ENCODE data around the gene GRAMD1B.

Gene GRAMD1B

GRCh38 chr11:123575441-123575840 lies 145.4 kb downstream of the GRAMD1B start:
- no peak for DNase-seq

DNA sequence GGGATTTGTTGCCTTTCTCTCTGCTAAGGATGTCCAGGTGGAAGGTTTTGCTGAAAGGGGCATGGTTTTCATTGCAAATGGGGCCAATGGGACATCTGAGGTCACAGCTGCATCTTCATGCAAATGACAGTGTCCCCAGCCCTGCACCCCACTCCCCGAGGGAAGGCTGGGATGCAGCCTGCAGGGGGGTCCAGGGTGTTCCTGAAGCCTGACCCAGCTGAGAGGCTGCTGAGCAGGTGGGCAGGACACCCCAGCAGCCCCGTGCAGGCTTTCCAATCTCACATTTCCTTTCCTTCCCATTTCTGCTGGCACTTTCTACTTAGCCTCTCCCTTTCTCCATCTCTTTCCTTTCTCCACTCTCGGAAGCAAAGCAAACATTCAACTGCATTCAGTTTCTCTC lies 146.0 kb downstream of the GRAMD1B start:
- DNase-seq, result no peak

GRCh38 chr11:123576501-123576900 lies 146.4 kb downstream of the GRAMD1B start:
- no peak for DNase-seq

DNA sequence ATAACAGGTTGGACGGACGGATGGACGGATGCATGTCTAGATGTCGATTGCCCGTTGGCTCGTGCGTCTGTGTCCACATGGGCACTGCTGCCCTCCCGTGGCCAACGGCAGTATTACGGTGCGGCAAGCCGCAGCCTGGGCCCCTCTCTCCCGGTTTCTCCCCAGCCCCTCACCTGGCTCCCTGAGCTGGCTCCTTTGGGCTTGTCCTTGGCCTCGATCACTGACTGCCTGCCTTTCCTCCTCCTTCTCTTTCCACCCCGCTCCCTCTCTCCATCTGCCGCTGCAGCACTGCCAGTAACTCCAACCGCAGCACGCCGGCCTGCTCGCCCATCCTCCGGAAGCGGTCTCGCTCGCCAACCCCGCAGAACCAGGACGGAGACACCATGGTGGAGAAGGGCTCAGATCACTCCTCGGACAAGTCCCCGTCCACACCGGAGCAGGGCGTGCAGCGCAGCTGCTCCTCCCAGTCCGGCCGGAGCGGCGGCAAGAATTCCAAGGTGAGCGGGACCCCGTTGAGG lies 147.1 kb downstream of the GRAMD1B start:
- peak; percentile 80 for DNase-seq

- DNase-seq, result no peak
Measured at GRCh38 chr11:123578778-123579481, 148.9 kb downstream of the GRAMD1B start.

DNA sequence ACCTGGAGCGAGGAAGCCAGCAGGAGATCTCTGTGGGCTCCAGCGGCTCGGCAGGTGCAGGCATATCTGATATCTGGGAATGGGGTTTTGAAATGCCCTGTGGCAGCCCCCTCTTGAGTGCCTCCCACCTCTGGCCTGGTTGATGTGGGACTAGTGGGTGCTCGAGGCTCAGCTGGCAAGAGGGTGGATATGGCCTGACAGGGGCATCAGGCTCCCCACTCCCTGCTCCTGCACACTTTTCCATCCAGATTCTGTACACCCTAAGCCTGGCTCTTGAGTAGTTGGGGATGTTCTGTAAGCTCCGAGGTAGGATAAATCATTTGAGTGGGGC lies 149.4 kb downstream of the GRAMD1B start:
- no peak for DNase-seq

DNA sequence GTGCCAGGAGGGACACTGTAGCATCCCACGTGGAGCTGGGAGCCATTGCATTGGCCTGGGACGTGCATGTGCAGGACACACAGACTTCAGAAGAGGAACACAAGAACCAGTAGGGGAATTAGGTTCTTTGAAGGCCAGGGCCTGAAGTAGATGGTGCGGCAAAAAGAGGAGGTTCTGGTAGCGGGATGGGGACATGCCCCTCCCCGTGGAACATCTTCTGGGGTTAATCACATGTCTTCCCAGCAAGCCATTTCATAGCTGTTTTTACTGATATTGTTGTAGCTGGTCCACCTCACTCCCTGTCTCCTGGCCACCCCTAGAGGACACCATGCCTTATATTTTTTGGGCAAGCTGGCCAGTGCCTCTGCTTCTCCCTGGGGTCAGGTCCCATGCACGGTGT lies 150.1 kb downstream of the GRAMD1B start:
- no peak for DNase-seq

- peak; percentile 79 for DNase-seq
Measured at GRCh38 chr11:123580557-123581275, 150.6 kb downstream of the GRAMD1B start.

- DNase-seq, result no peak
Measured at GRCh38 chr11:123581651-123582399, 151.8 kb downstream of the GRAMD1B start.

DNA sequence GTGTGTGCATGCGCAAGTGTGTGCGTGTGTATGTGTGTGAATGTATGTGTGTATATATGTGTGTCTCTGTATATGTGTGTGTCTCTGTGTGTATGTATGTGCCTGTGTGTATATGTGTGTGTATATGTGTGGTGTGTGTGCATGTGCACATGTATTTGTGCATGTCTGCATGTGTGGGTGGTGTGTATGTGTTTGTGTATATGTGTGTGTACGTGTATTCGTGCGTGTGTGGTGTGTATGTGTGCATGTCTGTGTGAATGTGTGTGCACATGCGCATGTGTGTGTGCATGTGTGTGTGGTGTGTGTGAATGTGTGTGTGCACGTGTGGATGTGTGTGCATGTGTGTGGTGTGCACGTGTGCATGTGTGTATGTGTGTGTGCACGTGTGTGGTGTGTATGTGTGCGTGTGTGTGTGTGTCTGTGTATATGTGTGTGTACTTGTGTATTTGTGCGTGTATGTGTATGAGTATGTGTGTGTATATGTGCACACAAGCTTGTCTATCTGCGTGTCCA lies 153.0 kb downstream of the GRAMD1B start:
- no peak for DNase-seq

GRCh38 chr11:123584186-123584585 lies 154.1 kb downstream of the GRAMD1B start:
- DNase-seq, result no peak

- DNase-seq, result no peak
Measured at GRCh38 chr11:123584737-123585136, 154.7 kb downstream of the GRAMD1B start.

GRCh38 chr11:123585206-123585605 lies 155.1 kb downstream of the GRAMD1B start:
- no peak for DNase-seq

GRCh38 chr11:123585706-123586105 lies 155.6 kb downstream of the GRAMD1B start:
- DNase-seq, result no peak

DNA sequence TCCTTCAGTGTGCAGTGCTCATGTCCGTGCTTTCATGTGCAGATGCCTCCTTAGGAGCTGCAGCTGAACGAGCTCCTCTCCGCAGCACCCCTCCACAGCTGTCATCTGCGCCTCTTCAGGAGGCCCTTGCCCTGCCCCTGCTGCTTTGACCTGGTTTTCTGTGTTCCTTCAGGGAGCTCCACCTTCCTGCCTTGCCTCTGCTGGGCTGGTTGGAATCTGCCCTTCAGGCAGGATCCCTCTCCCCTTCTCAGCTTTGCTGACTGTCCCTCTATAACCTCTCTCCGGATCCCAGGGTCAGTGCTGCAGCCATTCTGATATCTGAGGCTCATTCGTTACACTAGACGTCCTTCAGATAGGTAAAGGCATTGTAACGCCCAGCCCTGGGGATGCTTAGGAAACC lies 156.5 kb downstream of the GRAMD1B start:
- peak; percentile 48 for DNase-seq

GRCh38 chr11:123587044-123587443 lies 157.0 kb downstream of the GRAMD1B start:
- DNase-seq, result no peak

GRCh38 chr11:123587559-123587958 lies 157.5 kb downstream of the GRAMD1B start:
- no peak for DNase-seq

GRCh38 chr11:123588117-123588863 lies 158.2 kb downstream of the GRAMD1B start:
- DNase-seq, result no peak

DNA sequence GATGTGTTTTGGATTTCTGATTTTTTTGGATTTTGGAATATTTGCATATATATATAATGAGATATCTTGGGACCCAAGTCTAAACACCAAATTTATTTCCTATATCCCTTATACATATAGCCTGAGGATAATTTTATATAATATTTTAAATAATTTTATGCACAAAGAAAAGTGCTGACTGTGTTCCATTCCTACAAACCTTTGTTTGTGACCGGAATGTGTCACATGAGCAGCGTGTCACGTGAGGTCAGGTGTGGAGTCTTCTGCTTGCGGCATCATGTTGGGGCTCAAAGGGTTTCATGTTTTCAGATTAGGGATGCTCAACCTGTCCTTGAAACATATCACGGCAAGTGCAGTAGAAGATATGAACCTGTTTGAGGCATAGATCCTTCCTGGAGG lies 158.8 kb downstream of the GRAMD1B start:
- DNase-seq, result no peak

- no peak for DNase-seq
Measured at GRCh38 chr11:123590296-123590912, 160.3 kb downstream of the GRAMD1B start.

GRCh38 chr11:123593570-123593969 lies 163.5 kb downstream of the GRAMD1B start:
- DNase-seq, result no peak

DNA sequence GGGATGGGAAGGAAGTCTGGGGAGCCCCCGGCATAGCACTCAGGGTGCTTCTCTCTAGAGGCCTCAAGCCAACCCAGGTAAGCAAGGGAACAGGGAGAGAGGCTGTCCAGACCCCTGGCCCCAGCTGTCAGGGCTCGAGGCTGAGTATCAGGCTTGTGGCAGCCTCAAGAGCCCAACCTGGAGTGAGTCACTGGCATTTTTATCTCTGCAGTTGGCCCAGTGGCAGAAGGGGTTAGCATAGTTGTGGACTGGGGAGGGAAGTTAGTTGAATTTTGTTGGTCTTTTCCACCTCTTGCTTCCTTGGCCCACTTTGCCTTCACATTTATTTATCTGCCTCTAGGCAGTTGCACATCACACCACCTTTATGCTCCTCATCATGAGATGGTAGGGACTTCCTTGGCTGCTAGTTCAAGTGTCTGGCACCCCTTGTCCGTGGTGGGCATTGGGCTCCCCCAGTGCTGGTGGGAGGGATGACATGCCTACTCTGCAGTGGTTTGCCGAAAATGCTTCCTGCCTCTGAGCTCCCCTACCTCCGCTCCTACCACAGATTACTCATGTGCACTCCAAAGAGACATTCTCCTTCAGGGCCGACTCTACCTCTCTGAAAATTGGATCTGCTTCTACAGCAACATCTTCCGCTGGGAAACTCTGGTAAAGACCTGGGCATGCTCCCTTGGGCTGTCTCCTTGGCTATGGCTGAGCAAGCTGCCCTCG lies 164.3 kb downstream of the GRAMD1B start:
- no peak for DNase-seq
